ENCODE results near the gene CIRBP.

The CIRBP gene

GRCh38 chr19:1269065-1269477 is at the start of gene CIRBP:
CIRBP (plus strand) TSS chr19:1269332; CDS start chr19:1270934, 1,602 bp downstream.
- peak; percentile 99 for DNase-seq (ENCODE audit: low spot score)

- DNase-seq (ENCODE audit: low spot score), result no peak
These were observed 49.2 kb upstream of the CIRBP start for GRCh38 chr19:1219786-1220476.

- DNase-seq (ENCODE audit: low spot score), result no peak
These were observed 48.6 kb upstream of the CIRBP start for GRCh38 chr19:1220477-1220930.

GRCh38 chr19:1220976-1221903 is 47.9 kb upstream of the CIRBP start:
- DNase-seq (ENCODE audit: low spot score), result peak; percentile 90

GRCh38 chr19:1221904-1222255 is 47.3 kb upstream of the CIRBP start:
- no peak for DNase-seq (ENCODE audit: low spot score)

GRCh38 chr19:1222394-1222793 is 46.7 kb upstream of the CIRBP start:
- no peak for DNase-seq (ENCODE audit: low spot score)

GRCh38 chr19:1223018-1223855 is 45.9 kb upstream of the CIRBP start:
- peak; percentile 69 for DNase-seq (ENCODE audit: low spot score)

- DNase-seq (ENCODE audit: low spot score), result no peak
These were observed 44.9 kb upstream of the CIRBP start for GRCh38 chr19:1224047-1224825.

GRCh38 chr19:1224847-1225246 is 44.3 kb upstream of the CIRBP start:
- DNase-seq (ENCODE audit: low spot score), result no peak

GRCh38 chr19:1225440-1226226 is 43.5 kb upstream of the CIRBP start:
- DNase-seq (ENCODE audit: low spot score), result no peak

GRCh38 chr19:1226227-1226518 is 43.0 kb upstream of the CIRBP start:
- DNase-seq (ENCODE audit: low spot score), result no peak

- no peak for DNase-seq (ENCODE audit: low spot score)
These were observed 42.4 kb upstream of the CIRBP start for GRCh38 chr19:1226522-1227303.

- DNase-seq (ENCODE audit: low spot score), result no peak
These were observed 41.7 kb upstream of the CIRBP start for GRCh38 chr19:1227304-1228054.

- DNase-seq (ENCODE audit: low spot score), result no peak
These were observed 40.8 kb upstream of the CIRBP start for GRCh38 chr19:1228161-1228957.

- no peak for DNase-seq (ENCODE audit: low spot score)
These were observed 39.8 kb upstream of the CIRBP start for GRCh38 chr19:1229056-1229923.

GRCh38 chr19:1229924-1230782 is 39.0 kb upstream of the CIRBP start:
- no peak for DNase-seq (ENCODE audit: low spot score)

Measured in AG08396 (cell line).